Prostate gland (tissue), 2 donors: Measurements from ENCODE around the gene RNU1-2.

Source experiments
- POLR2AphosphoS5 ChIP-seq: sonication (generic); formaldehyde crosslinking; IDR thresholded peaks from one replicate; pipeline ENCODE4 v1.6.1; 2017; ENCODE audit warnings: antibody characterized with exemption
- TF ChIP-seq, protein P1 (sequence below), 4 experiments: fragments of 200-600 bp in 2 of 4; fragments of 450-650 bp in 2 of 4; sonication (generic) in 2 of 4; IDR thresholded peaks; 1 replicate in 3 of 4; 2 replicates in 1 of 4; pipeline ENCODE4 v1.5.1; 2016 to 2019; ENCODE audit warnings: antibody characterized with exemption in 4 of 4, mild to moderate bottlenecking in 2 of 4, moderate library complexity in 2 of 4

DNA sequence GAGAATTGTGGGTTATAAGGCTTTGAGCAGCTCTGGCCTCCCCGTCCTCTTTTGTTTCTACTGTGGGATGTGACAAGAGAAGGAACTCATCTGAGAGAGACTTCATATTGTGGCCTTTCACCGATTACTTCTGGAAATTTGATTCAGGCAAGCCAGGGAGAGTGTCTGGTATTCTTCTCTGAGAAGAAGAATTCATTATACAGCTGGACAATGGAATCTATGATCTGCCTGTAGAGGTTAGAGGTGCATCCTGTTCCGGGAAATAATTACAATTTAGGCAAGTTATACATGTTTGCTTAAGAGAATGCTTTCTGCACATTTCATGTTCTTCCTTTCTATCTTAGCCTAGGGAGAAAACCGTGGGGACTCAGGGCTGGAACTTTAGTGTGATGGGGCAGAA, 12.8 kb upstream of the RNU1-2 start:
- TF ChIP-seq POLR2AphosphoS5 = no peak
- TF ChIP-seq, protein P1, sequence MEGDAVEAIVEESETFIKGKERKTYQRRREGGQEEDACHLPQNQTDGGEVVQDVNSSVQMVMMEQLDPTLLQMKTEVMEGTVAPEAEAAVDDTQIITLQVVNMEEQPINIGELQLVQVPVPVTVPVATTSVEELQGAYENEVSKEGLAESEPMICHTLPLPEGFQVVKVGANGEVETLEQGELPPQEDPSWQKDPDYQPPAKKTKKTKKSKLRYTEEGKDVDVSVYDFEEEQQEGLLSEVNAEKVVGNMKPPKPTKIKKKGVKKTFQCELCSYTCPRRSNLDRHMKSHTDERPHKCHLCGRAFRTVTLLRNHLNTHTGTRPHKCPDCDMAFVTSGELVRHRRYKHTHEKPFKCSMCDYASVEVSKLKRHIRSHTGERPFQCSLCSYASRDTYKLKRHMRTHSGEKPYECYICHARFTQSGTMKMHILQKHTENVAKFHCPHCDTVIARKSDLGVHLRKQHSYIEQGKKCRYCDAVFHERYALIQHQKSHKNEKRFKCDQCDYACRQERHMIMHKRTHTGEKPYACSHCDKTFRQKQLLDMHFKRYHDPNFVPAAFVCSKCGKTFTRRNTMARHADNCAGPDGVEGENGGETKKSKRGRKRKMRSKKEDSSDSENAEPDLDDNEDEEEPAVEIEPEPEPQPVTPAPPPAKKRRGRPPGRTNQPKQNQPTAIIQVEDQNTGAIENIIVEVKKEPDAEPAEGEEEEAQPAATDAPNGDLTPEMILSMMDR (IDR thresholded peaks at IDR 0.05) = no peak
